GM13977 (cell line): ENCODE measurements around the gene AHRR.
"Not testable (repeated sequence)": the region's sequence is repeated elsewhere in the genome, so short reads cannot be mapped to it uniquely, and the experiment has no call there.

Experiments
- DNase-seq: peaks from one replicate; pipeline ENCODE4 v3.0.0; 2012; ENCODE audit warnings: low spot score
- CTCF ChIP-seq: IDR thresholded peaks from 2 replicates; pipeline ENCODE4 v1.5.1; 2012; ENCODE audit warnings: mild to moderate bottlenecking, control low read depth; ENCODE audit not compliant: insufficient read depth; ENCODE audit errors: extremely low read depth, missing control alignments
- in situ Hi-C: fragments of 300-500 bp; cut with MboI; formaldehyde crosslinking; loops from one replicate; pipeline ENCODE4 v1.12.0; 2022; ENCODE audit warnings: low sequenced_read_pairs, low pct_unique_long_range_greater_than_20kb, mixed read lengths, inconsistent platforms; ENCODE audit not compliant: unreplicated experiment

AHRR gene

GRCh38 chr5:380701-381309 is 59.3 kb downstream of the AHRR start:
- no peak for DNase-seq

GRCh38 chr5:383066-383465 is 61.6 kb downstream of the AHRR start:
- in situ Hi-C loops: no loop called here
- no peak for TF ChIP-seq CTCF
- DNase-seq: no peak

More at GRCh38 chr5:380701-381309, 59.3 kb downstream of the AHRR start:
- in situ Hi-C loops: no loop called here
- no peak for TF ChIP-seq CTCF

GRCh38 chr5:383621-384020 is 62.1 kb downstream of the AHRR start:
- DNase-seq: no peak
- TF ChIP-seq CTCF: no peak
- in situ Hi-C loops: no loop called here

- DNase-seq, in situ Hi-C loops: not testable (repeated sequence)
Measured at GRCh38 chr5:384576-384975, 63.1 kb downstream of the AHRR start.

- no peak for TF ChIP-seq CTCF
- DNase-seq: no peak
- in situ Hi-C loops: no loop called here
Measured at GRCh38 chr5:385321-385720, 63.8 kb downstream of the AHRR start.

GRCh38 chr5:386432-387341 is 65.2 kb downstream of the AHRR start:
- no peak for DNase-seq
- in situ Hi-C loops: no loop called here
- TF ChIP-seq CTCF: no peak
